Osteoblast (primary cell): Measurements from ENCODE around the gene GRK3. TPM values are rescaled to one million over a fixed set of nuclear protein-coding genes. Genes with fewer than 3 reads are reported as not detected.
"Not testable (repeated sequence)": the region's sequence is repeated elsewhere in the genome, so short reads cannot be mapped to it uniquely, and the experiment has no call there.

Experiments used
- DNase-seq: peaks from one replicate; pipeline ENCODE4 v3.0.0; 2011; ENCODE audit warnings: low spot score, mixed read lengths; ENCODE audit not compliant: insufficient read length; ENCODE audit errors: missing footprints
- H2AFZ ChIP-seq: 2 replicates; pipeline ENCODE4 v1.6.0; 2011; ENCODE audit warnings: mild to moderate bottlenecking, low read length
- H3K27ac ChIP-seq: 2 replicates; pipeline ENCODE4 v1.5.1; 2011; ENCODE audit warnings: mild to moderate bottlenecking, low read depth, low read length, moderate library complexity
- H3K27me3 ChIP-seq: 2 replicates; pipeline ENCODE4 v1.6.0; 2012; ENCODE audit warnings: mild to moderate bottlenecking, control low read depth, inconsistent platforms, low read length, moderate library complexity; ENCODE audit not compliant: insufficient read depth
- H3K36me3 ChIP-seq: 2 replicates; pipeline ENCODE4 v1.5.1; 2011; ENCODE audit warnings: mild to moderate bottlenecking, low read length, control low read depth, moderate library complexity; ENCODE audit not compliant: insufficient read depth
- H3K4me1 ChIP-seq: 2 replicates; pipeline ENCODE4 v1.5.1; 2011; ENCODE audit warnings: mild to moderate bottlenecking, low read length, control low read depth, moderate library complexity; ENCODE audit not compliant: insufficient read depth
- H3K4me2 ChIP-seq: 2 replicates; pipeline ENCODE4 v1.6.0; 2011; ENCODE audit warnings: mild to moderate bottlenecking, low read length; ENCODE audit not compliant: insufficient read depth
- H3K4me3 ChIP-seq: fragments of 200-600 bp; sonication (generic); 3 replicates; pipeline ENCODE4 v1.5.1; 2012; ENCODE audit warnings: mild to moderate bottlenecking, low read length, inconsistent platforms; ENCODE audit not compliant: insufficient read depth
- H3K79me2 ChIP-seq: 2 replicates; pipeline ENCODE4 v1.6.0; 2012; ENCODE audit warnings: mild to moderate bottlenecking, low read length, control low read depth, inconsistent platforms; ENCODE audit not compliant: insufficient read depth
- H3K9me3 ChIP-seq: 2 replicates; pipeline ENCODE4 v1.5.1; 2011; ENCODE audit warnings: low read depth, low read length, control low read depth
- H4K20me1 ChIP-seq: 2 replicates; pipeline ENCODE4 v1.6.0; 2012; ENCODE audit warnings: mild to moderate bottlenecking, low read length, control low read depth; ENCODE audit not compliant: insufficient read depth
- CTCF ChIP-seq: IDR thresholded peaks from 2 replicates; pipeline ENCODE4 v1.5.1; 2011; ENCODE audit warnings: mild to moderate bottlenecking, low read depth, low read length, moderate library complexity; ENCODE audit errors: extremely low read depth
- total RNA-seq: library from RNA; depleted of rRNA; stranded (reverse); fragments of >200 nt; gene quantifications from 2 replicates; pipeline ENCODE4 v1.2.3, GENCODE V29; 2012

The GRK3 gene
- 1.8 and 2.7 TPM in 2 replicates for total RNA-seq

DNA sequence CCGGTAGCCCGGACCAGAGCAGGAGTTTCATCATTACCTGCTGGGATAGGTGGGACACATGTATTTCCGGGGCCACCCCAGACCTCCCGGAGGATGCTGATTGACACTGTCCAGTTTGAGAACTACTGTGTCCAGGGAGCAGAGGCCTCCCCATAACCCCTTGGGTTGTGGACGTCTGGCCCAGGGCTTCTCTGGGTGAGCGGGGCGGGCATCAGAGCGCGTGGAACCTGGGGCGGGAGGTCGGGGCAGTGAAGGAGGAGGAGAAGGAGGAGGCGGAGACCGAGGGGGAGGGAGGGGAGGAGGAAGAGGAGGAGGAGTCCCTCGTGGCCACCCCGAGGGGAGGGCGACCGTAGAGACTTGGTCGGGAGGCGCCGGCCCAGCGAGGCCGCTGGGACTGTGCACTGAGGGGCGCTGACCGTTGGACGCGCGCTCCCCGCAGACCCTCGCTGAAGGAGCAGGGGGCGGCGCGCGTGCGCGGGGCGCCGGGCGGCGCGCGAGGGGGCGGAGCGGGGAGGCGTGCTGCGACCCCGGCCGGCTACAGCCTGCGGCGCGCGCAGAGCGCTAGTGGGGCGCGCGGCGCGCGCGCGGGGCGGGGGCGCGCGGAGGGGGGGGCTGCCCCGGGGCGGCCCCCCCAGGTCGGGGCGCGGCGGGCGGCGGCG, at the start of gene GRK3:
GRK3 (plus strand) TSS at position 356 of the 659 bp plus-strand sequence. CDS start 366 bp downstream, outside the sequence.
- Histone ChIP-seq H3K4me2 (peak within 1 kb of the TSS; percentile 87), H2AFZ (peak within 1 kb of the TSS; percentile 78), H4K20me1 (peaks cover 6% of the 10 kb centered on the region), H3K4me1 (peaks cover 10% of the 10 kb centered on the region), H3K27me3 (peaks cover 12% of the 10 kb centered on the region), H3K36me3 (no peaks in the 10 kb centered on the region), H3K4me3 (peak within 1 kb of the TSS; percentile 76), H3K27ac (no peak within 1 kb of the TSS), H3K9me3 (no peaks in the 10 kb centered on the region), H3K79me2 (no peaks in the 10 kb centered on the region)
- TF ChIP-seq CTCF, result no peak
- DNase-seq, result peak; percentile 89

DNA sequence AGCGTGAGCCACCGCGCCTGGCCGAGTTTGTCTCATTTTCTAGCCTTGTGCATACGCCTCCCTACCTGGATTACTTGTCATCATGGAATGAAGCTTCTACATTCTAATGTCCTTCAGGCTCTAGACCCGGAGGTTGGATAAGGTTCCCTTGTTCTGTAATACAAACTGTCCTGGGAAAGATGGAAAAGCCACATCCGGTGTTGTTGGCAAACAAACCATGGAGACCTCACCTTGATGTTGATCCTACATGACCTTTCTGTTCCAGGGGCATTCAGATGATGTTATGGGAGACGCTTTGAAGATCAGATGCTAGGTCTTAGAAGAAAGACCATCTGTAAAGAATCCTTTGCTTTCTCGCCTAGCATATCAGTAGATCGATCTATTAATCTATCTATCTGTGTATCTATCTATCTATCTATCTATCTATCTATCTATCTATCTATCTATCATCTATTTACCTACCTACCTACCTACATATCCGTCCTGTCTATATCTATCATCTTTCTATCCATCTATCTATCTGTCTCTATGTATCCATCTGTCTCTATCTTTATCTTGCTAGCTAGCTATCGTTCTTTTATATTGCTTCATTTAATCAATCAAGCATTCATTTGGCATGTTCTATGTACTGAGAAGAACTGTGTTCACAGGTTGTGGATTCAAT, 46.3 kb upstream of the GRK3 start:
- Histone ChIP-seq H4K20me1 (no peaks in the 10 kb centered on the region), H3K36me3 (no peaks in the 10 kb centered on the region), H3K9me3 (no peaks in the 10 kb centered on the region), H3K4me2 (no peak overlapping the region), H3K27ac (no peak overlapping the region), H2AFZ (no peak overlapping the region), H3K4me1 (no peaks in the 10 kb centered on the region), H3K79me2 (no peaks in the 10 kb centered on the region), H3K27me3 (no peaks in the 10 kb centered on the region), H3K4me3 (no peak overlapping the region)
- no peak for TF ChIP-seq CTCF
- no peak for DNase-seq

- Histone ChIP-seq H3K27ac (no peak overlapping the region), H3K4me3 (no peak overlapping the region), H3K79me2 (no peaks in the 10 kb centered on the region), H3K36me3 (no peaks in the 10 kb centered on the region), H3K4me2 (no peak overlapping the region), H4K20me1 (no peaks in the 10 kb centered on the region), H3K9me3 (no peaks in the 10 kb centered on the region), H3K27me3 (no peaks in the 10 kb centered on the region), H2AFZ (no peak overlapping the region), H3K4me1 (no peaks in the 10 kb centered on the region)
- DNase-seq, result no peak
- TF ChIP-seq CTCF, result no peak
These were observed 39.1 kb upstream of the GRK3 start for GRCh38 chr22:25525376-25525775.

GRCh38 chr22:25525804-25526584, 38.5 kb upstream of the GRK3 start:
- not testable (repeated sequence) for H3K36me3 ChIP-seq, H3K79me2 ChIP-seq, H3K9me3 ChIP-seq, H4K20me1 ChIP-seq, H2AFZ ChIP-seq, H3K4me2 ChIP-seq, H3K4me1 ChIP-seq, H3K4me3 ChIP-seq, H3K27me3 ChIP-seq, DNase-seq
- peak overlapping the region; percentile 48 for H3K27ac ChIP-seq

- not testable (repeated sequence) for H3K4me3 ChIP-seq, H2AFZ ChIP-seq, H4K20me1 ChIP-seq, H3K4me2 ChIP-seq, H3K27me3 ChIP-seq, DNase-seq, H3K4me1 ChIP-seq, H3K9me3 ChIP-seq, H3K79me2 ChIP-seq, H3K36me3 ChIP-seq, H3K27ac ChIP-seq
These were observed 37.5 kb upstream of the GRK3 start for GRCh38 chr22:25527016-25527415.

DNA sequence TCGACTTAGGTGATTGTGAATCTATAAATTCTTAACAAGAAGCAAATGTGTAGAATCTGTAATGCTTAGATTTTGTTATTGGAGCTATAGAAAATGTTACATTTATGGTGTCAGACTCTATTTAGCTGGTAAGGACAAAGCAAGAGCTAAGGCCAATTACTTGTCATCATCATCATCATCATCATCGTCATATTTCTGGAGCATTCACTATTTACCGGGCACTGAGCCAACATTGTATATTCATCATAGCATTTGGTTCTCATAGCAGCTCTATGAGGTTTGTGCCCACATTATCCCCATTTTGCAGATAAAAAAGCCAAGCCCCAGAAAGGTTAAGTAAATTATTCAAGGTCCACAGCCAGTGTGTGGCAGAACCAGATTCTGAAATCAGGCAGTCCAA, 36.4 kb upstream of the GRK3 start:
- H3K4me3 ChIP-seq, H3K4me1 ChIP-seq, H4K20me1 ChIP-seq, DNase-seq, H3K36me3 ChIP-seq, H2AFZ ChIP-seq, H3K27ac ChIP-seq, H3K9me3 ChIP-seq, H3K27me3 ChIP-seq, H3K79me2 ChIP-seq, H3K4me2 ChIP-seq: not testable (repeated sequence)
